Prostate gland (tissue), 2 donors: ENCODE data around the gene VASN.

Experiments
- POLR2A ChIP-seq: fragments of 450-650 bp; IDR thresholded peaks from one replicate; pipeline ENCODE4 v1.6.1; 2016; ENCODE audit warnings: antibody characterized with exemption, mild to moderate bottlenecking
- POLR2AphosphoS5 ChIP-seq: sonication (generic); formaldehyde crosslinking; IDR thresholded peaks from one replicate; pipeline ENCODE4 v1.6.1; 2017; ENCODE audit warnings: antibody characterized with exemption
- TF ChIP-seq, protein P1 (sequence below), 4 experiments: fragments of 200-600 bp in 2 of 4; fragments of 450-650 bp in 2 of 4; sonication (generic) in 2 of 4; IDR thresholded peaks; 1 replicate in 3 of 4; 2 replicates in 1 of 4; pipeline ENCODE4 v1.5.1; 2016 to 2019; ENCODE audit warnings: antibody characterized with exemption in 4 of 4, mild to moderate bottlenecking in 2 of 4, moderate library complexity in 2 of 4

DNA sequence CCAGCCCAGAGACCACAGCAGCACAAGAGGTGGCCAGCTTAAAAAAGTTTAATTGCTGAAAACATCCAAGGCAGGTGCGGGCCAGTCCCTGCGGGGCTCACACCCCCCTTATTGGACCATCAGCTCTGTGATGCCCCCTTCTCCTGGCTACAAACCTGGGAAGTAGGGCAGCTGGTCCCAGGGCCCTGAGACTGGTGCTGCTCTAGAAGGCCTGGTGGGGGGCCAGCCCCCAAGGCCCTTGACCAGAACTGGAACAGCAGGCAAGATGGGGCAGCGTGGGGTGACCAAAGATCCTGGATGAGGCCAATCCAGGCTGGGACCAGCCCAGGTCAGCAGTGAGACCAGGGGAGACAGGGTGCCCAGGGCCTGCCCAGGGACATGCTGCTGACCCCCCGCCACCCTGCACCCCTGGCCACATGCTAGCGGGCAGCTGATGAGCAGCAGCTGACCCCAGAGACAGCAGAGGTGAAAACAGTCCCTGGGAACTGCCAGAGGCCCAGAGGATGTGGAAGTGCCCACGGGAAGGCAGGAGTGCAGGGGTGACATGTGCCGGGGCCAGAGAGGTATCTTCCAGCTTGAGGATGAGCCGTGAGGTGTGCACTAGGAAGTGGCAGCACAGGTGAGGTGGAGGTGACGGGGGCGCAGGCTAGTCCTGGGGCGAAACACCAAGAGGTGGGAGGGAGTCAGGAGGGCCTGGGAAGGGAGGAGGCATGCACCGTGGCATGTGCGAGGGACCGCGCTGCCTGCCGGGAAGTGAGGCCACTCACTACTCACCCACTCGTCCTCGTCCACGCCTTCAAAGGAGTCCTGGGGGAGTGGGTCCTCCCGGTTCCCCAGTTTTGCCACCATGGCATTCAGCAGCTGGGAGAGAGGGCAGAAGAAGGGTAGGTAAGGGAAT is 16.9 kb upstream of the VASN start:
- TF ChIP-seq POLR2A (no peak), POLR2AphosphoS5 (no peak)
- TF ChIP-seq, protein P1, sequence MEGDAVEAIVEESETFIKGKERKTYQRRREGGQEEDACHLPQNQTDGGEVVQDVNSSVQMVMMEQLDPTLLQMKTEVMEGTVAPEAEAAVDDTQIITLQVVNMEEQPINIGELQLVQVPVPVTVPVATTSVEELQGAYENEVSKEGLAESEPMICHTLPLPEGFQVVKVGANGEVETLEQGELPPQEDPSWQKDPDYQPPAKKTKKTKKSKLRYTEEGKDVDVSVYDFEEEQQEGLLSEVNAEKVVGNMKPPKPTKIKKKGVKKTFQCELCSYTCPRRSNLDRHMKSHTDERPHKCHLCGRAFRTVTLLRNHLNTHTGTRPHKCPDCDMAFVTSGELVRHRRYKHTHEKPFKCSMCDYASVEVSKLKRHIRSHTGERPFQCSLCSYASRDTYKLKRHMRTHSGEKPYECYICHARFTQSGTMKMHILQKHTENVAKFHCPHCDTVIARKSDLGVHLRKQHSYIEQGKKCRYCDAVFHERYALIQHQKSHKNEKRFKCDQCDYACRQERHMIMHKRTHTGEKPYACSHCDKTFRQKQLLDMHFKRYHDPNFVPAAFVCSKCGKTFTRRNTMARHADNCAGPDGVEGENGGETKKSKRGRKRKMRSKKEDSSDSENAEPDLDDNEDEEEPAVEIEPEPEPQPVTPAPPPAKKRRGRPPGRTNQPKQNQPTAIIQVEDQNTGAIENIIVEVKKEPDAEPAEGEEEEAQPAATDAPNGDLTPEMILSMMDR (IDR thresholded peaks at IDR 0.05): no peak
